Measurements from ENCODE around the gene WFDC1.

DNA sequence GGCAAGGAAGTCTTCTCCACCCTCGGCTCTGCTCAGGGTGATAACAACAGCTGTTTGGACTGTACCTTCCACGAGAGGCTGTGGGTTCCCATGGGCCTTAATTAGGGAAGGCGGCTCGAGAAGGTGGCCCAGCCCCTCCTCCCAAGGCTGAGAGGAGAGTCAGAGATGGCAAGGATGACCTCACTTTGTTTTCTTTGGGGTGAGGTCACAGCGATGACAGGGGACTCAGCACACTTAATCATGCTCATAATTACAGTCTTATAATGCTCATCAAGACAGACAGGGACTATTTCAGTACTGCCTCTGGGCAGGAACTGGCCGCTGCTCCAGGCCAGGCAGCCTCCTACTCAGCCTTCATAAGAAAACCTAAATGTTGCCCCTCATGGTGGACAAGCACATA is 19.7 kb downstream of the WFDC1 start:
- TF ChIP-seq, protein P1, sequence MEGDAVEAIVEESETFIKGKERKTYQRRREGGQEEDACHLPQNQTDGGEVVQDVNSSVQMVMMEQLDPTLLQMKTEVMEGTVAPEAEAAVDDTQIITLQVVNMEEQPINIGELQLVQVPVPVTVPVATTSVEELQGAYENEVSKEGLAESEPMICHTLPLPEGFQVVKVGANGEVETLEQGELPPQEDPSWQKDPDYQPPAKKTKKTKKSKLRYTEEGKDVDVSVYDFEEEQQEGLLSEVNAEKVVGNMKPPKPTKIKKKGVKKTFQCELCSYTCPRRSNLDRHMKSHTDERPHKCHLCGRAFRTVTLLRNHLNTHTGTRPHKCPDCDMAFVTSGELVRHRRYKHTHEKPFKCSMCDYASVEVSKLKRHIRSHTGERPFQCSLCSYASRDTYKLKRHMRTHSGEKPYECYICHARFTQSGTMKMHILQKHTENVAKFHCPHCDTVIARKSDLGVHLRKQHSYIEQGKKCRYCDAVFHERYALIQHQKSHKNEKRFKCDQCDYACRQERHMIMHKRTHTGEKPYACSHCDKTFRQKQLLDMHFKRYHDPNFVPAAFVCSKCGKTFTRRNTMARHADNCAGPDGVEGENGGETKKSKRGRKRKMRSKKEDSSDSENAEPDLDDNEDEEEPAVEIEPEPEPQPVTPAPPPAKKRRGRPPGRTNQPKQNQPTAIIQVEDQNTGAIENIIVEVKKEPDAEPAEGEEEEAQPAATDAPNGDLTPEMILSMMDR (IDR thresholded peaks at IDR 0.05), result no peak
- TF ChIP-seq POLR2AphosphoS5 (IDR thresholded peaks at IDR 0.05; ENCODE audit: low read depth, low read length) (no peak), TCF7L2 (IDR thresholded peaks at IDR 0.05; ENCODE audit: low read depth, low read length) (no peak), REST (IDR thresholded peaks at IDR 0.05; ENCODE audit: insufficient read depth in 1 of 2, low read depth in 2 of 2, low read length in 1 of 2) (no peak), SIN3A (IDR thresholded peaks at IDR 0.05; ENCODE audit: borderline replicate concordance, insufficient read depth, low read depth, low read length) (no peak)

All from Panc1 (cell line).